NCI-H2196 treated with DMSO at 0.1 percent for 48 hours (cell line): Measurements from ENCODE around the gene CDKN2B.

Experiments used
- DNase-seq: peaks from one replicate; lab custom pipeline; 2025; ENCODE audit not compliant: unreplicated experiment; lab: John Stamatoyannopoulos, UW

Gene CDKN2B

DNA sequence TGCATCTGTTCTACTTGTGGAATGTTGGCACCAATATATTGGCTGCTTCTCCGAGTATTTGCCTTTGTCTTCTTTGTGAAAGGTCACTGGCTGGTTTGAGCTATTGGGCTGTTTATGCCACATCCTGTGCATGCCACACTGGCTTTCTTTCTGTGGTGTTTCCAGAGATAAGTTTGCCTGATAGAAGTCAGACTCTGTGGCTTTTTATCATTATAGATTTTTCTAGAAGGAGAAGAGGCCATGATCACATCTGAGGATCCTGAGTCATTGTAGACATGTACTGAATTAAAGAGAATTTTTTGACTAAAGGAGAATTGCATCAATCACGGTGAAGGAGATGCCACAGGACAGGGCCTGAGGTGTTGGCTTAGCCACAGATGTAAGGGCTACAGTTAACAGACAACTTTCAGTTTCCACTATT, 26.5 kb upstream of the CDKN2B start:
- no peak for DNase-seq

DNA sequence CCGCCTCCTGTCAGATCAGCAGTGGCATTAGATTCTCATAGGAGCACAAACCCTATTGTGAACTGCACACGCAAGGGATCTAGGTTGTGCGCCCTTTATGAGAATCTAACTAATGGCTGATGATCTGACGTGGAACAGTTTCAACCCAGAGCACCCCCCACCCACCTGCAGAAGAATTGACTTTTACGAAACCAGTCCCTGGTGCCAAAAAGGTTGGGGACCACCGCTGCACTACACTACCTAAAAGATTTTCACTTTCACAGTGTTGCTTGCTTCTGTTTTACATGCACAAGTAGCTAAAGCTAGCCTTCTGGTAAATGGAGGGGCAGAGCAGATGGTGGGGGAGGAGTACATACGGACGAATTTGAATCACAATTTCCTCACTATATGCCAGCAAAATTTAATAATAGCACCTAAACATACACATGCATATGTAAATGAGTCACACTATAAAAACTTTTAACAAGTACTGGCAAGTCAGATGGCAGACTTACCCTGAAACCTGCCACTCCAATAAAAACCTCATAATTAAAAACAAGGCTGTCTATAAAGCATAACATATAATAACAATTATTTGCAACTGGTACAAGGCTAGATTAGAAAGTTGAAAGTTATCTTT, 24.0 kb upstream of the CDKN2B start:
- no peak for DNase-seq

DNA sequence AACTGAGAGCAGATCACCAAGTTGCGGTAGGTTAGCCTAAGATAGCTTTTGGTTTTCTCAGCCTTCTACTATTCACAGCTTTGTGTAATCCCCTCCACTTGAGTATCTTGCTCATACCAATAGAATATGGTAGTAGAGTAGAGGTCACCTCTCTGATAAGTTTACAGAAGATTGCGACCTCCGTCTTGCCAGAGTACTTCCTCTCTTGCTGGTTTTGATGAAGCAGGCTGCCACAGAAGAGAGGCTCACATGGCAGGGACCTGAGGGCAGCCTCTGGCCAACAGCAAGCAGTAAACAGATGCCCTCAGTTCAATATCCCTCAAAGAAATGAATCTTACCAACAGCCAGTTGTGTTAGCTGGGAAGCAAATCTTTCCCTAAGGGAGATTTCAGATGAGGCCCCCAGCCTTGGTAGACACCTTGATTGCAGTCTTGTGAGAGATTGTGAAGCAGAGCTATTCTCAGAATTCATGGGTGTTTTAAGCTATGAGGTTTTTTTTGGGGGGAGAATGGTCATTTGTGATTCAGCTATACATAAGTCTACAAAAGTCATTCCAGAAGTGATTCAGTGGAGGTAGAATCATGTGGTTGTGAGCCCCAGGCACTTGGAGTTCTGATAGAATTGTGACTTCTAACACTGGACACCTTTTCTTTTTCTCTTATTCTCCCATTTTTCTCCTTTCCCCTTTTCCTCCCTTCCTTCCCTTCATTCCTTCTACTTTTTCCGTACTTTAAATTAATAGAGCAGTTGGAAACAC, 22.7 kb upstream of the CDKN2B start:
- DNase-seq = no peak

DNA sequence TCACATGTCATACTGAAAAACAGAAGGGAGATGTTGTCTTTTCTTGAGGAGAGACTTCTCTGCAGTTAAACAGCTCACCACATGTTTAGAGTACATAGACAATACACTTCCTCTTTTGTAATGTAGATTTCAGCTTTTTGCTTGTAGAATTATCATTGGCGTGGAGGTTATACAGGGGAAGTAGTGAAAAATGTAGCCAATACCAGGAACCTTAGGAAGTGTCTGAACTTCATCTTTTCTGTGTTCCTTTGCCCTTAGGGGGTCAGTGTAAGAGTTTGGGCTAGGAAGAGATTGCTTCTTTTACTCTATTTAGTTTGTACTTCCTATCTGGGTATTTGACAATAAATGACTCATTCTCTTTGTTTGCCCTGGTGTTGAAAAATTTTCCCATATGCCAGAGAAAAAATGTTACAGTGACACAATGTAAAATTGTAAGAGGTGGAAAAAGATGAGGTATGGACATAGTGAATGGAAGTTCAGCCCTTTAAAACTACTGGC, 21.0 kb upstream of the CDKN2B start:
- DNase-seq = no peak

DNA sequence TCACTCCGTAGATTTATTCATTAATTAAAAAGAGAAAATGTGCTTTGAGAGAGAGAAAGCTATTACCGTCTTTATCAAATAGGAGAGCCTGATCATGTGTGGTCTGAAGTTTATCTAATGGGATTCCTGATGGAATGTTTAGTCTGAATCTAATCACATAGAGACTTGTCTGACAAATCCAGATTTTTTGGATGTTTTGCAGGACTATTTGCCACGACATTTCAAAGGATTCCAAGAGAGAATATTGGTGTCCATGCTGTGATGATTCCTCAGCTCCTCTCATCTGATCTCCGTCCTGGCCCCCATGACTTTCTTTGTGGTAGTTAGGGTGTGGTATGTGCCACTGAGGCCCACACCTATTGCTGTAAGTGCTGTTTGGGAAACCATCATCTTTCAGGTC, 20.1 kb upstream of the CDKN2B start:
- DNase-seq = no peak

DNA sequence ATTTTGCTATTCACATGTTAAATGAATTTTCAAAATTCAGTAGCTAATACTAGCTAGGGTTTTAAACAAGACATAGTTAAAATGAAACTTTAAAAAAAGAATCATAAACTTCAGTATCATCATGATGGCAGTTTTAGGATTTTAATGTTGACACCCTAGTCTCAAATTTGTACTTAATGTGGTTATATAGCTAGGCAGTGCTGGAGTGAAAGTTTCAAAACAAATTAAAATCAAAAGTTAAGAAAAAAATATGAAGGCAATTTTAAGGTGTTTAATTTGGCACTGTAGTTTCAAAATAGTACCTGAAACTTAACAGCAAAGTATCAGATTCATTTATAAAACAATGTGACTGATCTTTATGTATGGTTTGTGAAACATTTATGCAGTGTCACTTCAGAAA, 19.3 kb upstream of the CDKN2B start:
- no peak for DNase-seq

DNA sequence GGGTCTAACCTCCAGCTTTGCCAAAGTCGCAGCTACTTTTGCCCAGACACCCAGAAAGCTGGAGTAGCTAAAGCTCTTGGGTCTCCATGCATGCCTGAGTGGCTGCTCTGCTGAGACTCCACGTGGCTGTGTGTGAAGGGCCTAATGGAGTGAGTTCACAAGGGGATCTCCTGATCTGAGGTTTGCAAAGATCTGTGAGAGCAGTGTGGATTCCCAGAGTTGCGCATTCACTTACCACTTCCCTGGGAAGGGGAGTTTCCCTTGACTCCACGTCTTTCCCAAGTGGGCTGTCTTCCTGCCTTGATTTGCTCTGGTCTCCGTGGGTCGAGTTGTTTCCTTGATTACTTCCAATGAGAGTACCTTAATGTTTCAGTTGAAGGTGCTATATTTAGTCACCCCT, 17.6 kb upstream of the CDKN2B start:
- no peak for DNase-seq

DNA sequence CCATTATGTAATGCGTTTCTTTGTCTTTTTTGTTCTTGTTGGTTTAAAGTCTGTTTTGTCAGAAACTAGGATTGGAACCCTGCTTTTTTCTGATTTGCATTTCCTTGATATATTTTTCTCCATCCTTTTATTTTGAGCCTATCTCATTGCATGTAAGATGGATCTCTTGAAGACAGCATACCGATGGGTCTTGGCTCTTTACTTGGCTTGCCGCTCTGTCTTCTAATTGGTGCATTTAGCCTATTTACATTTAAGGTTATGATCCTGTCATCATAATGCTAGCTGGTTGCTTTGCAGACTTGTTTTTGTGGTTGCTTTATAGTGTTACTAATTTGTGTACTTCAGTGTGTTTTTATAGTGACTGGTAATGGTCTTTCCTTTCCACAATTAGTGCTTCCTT, 13.3 kb upstream of the CDKN2B start:
- DNase-seq = no peak

DNA sequence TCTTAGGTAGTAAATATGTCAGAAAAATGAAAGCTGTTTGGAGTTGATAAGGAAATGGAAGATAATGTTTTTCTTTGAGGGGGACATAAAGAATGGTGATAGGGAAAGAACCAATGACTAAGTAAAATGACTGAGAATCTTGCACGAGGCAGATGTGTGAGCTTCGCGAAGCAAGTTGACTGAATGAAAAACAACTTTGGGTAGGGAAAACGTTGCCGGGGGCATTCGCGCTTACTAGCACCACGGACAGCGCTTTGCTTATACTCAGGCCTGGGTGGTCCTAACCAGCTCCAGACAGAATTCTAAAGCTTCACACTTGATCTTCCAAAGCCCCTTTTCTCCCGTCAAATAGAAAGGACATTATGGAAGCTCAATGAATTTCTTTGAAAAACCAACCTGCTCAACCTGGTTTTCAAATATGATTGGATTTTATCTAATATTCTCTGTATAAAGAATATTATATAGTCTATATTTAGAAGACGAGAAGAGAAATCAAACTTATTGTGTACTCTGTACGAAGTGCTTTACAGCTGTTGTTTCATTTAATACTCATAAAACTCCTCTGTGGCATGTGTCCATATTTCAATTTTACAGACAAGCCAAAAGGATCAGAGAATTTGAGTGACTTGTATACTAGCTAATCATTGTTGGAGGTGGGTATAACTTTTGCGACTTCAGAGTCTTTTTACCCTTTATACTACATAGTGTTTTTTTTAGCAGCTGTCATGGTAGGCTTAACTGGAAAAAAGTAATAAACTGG, 1.9 kb upstream of the CDKN2B start:
- no peak for DNase-seq

DNA sequence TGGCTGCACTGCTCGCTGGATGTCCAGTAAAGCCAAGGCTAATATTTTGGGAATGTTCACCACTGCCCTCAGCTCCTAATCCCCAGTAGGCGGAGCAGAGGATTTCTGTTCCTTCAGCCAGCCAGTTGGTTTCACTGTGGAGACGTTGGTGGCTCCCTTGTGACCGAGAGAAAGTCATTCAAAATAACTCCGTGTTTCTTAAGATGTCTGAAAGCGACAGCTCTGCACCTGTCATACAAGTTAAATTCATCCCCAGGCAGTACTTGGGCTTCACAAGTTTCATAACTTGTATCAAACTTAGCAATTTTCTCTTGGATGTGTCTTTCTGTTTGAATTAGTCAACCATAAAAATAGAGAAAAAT, 382 bp upstream of the CDKN2B start:
- DNase-seq = no peak

DNA sequence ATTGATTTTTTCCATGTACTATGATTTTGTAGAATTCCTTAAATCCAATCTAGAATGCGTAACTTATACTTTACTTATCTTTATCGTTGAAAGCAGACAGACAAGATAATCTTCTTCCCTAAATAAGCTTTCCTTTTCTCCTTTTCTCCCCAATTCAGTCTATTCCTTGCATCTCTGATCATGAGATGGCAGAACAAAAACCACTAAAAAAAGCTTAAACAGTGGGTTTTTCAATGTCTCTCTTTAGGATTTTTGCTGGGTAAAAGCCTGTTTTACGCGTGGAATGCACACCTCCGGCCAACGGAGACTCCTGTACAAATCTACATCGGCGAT, 755 bp downstream of the CDKN2B start:
- no peak for DNase-seq

DNA sequence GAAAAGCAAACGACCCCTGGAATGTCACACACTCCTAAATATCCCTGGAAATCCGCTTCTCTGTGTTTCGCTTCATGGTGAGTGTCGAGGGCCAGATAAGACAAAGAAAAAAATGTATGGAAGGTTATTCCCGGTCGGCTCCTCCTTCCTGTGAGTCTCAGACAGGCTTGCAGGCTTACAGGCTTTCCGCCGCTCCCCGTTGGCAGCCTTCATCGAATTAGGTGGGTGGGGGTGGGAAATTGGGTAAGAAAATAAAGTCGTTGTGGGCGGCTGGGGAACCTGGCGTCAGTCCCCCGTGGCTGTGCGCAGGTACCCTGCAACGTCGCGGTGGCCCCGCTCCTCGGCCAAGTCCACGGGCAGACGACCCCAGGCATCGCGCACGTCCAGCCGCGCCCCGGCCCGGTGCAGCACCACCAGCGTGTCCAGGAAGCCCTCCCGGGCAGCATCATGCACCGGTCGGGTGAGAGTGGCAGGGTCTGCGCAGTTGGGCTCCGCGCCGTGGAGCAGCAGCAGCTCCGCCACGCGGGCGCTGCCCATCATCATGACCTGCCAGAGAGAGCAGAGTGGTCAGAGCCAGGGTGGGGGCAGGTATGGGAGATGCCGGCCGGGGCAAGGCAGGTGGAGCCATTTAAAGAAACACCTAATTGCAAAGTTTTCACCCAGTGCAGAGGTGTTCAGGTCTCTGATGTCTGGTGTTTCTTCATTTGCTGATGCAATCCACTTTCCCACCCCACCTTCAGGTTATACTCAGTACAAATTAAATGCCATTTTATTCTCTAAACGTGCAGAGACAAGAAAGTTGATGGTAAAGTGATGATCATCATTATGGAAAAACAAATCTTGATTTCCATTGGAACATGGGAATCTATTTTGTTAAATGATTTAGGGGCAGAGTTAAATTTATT, 3.2 kb downstream of the CDKN2B start:
- no peak for DNase-seq

DNA sequence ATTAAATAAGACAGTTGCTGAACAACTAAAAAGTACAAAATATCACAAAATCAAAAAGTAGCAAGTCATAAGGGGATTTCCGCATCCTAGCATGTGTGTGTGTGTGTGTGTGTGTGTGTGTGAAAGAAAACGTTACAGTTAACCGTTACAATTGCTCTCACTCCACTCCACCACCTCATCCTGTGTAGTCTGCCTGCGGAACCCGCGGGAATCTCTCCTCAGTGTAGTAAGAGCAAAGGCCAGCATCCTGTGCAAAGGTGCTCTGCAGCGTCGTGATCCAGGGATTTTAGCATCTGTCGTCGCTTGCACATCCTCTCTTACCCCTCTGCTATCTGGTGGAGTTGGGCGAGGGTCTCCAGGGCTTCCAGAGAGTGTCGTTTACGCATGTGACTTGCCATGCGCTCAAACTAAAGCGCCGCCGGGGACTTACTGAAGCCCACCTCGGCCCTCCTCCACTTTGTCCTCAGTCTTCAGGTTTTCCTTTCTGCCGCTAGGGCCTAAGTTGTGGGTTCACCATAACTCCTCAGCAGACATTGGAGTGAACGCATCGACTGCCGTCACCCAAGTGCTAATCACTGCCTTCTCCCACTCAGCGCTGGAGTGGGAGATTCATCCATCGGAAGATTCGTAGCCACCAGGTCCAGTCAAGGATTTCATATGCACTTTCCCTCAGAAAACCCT, 3.9 kb downstream of the CDKN2B start:
- DNase-seq = no peak

DNA sequence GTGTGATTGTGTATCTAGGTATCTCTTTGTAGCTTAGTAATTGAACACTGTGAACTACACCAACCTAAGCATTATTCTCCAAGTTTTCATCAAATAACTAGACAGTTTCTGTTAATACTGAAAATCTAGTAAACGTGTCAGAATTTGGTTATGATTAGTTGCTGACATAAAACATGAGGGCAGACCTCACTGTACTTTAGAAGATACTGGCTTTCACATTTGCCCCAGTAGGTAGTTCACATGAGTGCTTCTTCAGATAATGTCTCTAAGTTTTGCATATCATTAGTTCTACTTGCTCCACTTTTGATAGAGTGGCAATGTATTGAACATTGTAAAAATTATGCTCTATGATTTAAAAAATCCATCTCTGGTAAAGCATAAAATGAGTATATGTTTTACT, 7.1 kb downstream of the CDKN2B start:
- no peak for DNase-seq

DNA sequence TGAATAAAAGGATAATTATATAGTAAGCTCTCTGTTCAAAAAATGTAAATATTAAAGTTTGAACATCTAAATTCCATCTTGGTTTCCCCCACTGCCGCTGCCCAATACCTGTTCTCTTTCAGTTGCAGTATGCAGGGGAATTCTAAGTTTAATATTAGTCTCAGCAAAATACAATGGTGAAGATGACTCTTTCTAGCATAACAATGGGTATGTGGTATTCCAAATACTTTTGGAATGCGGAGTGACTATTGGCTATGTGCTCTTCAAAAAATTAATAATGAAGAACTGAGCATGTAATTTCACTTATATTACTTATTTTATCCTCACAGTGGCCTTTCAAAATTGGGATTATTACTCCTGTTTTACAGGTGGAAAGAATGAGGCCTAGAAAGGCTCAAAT, 11.1 kb downstream of the CDKN2B start:
- no peak for DNase-seq

DNA sequence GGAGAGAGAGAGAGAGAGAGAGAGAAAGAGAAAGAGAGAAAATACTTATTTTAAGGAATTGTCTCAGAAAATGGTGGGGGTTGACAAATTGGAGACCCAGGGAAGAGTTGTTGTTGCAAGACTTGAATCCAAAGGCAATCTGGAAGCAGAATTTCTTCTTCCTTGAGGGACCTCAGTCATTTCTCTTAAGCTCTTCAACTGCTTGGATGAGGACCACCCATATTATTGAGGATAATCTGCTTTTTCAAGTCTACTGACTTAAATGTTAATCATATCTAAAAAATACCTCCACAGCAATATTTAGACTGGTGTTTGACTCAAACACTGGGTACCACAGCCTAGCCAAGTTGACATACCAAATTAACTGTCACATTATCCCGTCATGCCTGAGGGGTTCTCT, 11.6 kb downstream of the CDKN2B start:
- DNase-seq = no peak

DNA sequence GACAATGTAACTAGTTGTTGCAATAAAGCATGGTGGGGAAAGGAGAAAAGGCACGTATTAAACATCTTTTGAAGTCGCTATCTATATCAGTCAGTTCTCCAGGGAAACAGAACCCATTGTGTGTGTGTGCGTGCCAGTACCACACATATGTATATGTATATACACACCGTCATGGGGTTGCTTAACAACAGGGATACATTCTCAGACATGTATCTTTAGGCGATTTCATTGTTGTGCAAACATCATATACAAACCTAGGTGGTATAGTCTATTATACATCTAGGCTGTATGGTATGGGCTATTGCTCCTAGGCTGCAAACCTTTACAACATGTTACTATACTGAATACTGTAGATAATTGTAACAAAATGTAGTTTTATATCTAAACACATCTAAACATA, 12.2 kb downstream of the CDKN2B start:
- no peak for DNase-seq

DNA sequence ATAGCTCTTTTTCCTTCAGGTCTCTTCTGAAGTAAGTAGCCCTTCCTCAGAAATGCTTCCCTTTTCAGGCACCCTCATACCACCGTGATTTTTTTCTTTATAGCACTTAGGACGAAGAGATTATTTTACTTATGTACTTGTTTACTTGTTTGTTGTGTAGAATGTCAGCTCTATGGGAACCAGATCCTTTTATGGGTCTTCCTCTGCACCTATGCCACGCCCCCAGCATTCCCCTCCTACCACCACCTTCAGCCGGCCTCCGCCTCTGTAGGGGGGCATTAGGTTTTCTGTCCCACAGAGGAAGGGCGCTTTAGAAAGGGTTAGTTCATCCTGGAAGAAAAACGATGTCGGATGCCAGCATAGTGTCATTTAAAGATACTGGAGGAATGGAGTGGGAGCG, 12.7 kb downstream of the CDKN2B start:
- no peak for DNase-seq

DNA sequence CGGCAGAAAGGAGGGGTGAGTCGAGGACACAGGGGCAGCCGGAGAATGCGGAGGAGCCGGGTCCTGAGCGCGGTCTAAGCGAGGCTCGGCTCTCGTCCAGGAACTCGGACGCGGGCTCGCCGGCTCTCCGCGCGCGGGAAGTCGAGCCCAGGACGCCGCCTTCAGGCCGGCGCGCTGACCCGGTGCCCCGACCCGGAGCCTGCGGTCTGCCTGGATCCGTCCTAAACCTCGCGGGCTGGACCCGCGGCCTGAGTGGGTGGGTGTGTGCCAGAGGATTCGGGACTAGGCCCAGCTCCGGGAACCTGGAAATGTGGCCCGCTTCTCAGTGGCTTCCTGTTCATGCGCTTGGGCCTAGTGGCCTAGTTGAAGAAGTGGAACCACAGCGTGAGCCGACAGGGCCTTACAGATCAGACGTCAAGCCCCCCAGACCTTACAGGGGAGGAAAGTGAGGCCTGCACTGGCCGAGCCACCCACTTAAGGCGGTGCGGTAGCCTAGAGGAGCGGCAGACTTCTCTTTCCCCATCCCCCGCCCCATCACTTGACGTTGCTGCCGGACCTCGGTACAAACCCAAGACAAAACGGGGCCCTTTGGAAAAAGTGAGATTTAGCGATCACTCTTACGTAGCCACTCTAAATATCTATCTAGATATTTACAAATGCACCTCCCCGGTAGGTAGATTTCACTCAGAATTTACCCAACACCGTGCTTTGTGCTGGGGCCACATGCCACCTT, 13.3 kb downstream of the CDKN2B start:
- no peak for DNase-seq
